Kidney epithelial cell (primary cell): ENCODE measurements around the gene DGKG. TPM values are rescaled to one million over a fixed set of nuclear protein-coding genes. Genes with fewer than 3 reads are reported as not detected.

Source experiments
- DNase-seq: peaks from one replicate; pipeline ENCODE4 v3.0.0-alpha.2; 2010; ENCODE audit warnings: low read depth
- H3K27me3 ChIP-seq: 2 replicates; pipeline ENCODE4 v1.6.0; 2011; ENCODE audit warnings: low read length; ENCODE audit not compliant: control insufficient read depth, insufficient read depth
- H3K36me3 ChIP-seq: 2 replicates; pipeline ENCODE4 v1.5.1; 2011; ENCODE audit warnings: low read length; ENCODE audit not compliant: control insufficient read depth, insufficient read depth
- H3K4me3 ChIP-seq: 2 replicates; pipeline ENCODE4 v1.5.1; 2011; ENCODE audit warnings: low read depth, mild to moderate bottlenecking, control low read depth, low read length
- CTCF ChIP-seq: IDR thresholded peaks from 2 replicates; pipeline ENCODE4 v1.5.1; 2011; ENCODE audit warnings: mild to moderate bottlenecking, moderate library complexity, low read length, control low read depth, inconsistent platforms; ENCODE audit not compliant: insufficient read depth, poor library complexity, severe bottlenecking
- total RNA-seq: library from RNA; depleted of rRNA; stranded (reverse); fragments of >200 nt; gene quantifications from 2 replicates; pipeline ENCODE4 v1.2.3, GENCODE V29; 2015

DGKG gene
- total RNA-seq, 1 donor from 2014 or later: 0.04 TPM

DNA sequence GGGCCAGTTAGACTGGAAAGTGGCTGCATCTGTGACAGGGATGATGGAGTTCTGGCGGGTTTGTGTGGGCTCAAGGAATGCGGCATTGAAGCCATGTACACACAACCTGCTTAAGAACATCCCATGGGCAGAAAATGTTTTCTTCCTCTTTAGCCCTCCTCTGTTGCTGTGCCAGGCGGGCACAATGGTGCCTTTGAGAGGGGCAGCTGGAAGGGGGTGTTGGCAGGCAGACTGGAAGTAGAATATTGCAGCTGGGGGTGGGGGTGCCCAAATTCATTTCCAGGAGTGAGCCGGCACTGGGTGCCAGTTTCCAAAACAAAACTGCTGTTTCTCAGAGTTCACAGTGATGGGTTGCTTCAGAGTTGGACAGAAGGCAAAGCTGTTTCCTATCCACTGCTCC, 161.3 kb downstream of the DGKG start:
- Histone ChIP-seq H3K36me3 (no peaks in the 10 kb centered on the region), H3K4me3 (no peak overlapping the region), H3K27me3 (peaks cover 6% of the 10 kb centered on the region)
- TF ChIP-seq CTCF: no peak
- DNase-seq: no peak

DNA sequence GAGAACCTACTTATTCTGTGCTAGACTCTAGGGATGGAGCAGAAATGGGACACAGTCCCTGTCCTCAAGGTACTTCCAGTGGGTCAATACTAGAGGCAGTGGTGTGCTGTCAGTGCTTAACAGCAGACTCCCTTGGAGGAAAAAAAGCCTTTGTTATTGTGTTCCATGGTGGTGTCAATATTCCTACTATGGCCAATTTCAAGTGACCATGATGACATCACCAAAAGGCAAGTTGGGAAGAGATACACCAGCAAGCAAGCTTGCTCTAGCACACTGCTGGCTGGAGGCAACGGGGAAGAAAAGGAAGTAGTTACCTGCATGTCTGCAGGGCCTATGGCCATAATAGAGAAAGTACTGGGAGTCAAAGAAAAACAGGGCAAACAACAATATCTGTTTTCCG, 163.6 kb downstream of the DGKG start:
- DNase-seq: no peak
- no peak overlapping the region for H3K4me3 ChIP-seq
- no peak for TF ChIP-seq CTCF
- H3K27me3 ChIP-seq: peaks cover 17% of the 10 kb centered on the region
- H3K36me3 ChIP-seq: no peaks in the 10 kb centered on the region

GRCh38 chr3:186194451-186194811, 167.6 kb downstream of the DGKG start:
- TF ChIP-seq CTCF: no peak
- Histone ChIP-seq H3K36me3 (no peaks in the 10 kb centered on the region), H3K27me3 (peaks cover 30% of the 10 kb centered on the region), H3K4me3 (no peak overlapping the region)
- no peak for DNase-seq

GRCh38 chr3:186193534-186194450, 168.2 kb downstream of the DGKG start:
- H3K36me3 ChIP-seq: no peaks in the 10 kb centered on the region

DNA sequence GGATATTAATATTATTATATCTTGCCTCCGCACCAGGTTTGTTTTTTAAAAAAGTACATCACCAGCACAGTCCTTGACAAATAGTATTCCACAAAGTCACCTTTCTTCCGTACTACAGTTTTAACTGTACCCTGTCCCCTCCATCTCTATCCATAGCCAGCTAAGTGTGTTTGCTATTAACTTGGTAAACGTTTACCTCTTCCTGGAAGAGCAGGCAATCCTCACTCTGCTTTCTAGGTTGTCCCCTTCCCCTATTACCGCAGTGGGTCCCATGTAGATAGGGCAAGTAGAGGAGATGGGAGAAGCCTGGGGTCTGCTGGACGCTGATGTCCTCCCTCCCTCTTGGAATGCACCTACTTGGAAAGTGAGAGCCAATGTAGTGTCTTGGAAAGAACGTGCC, 169.2 kb downstream of the DGKG start:
- no peaks in the 10 kb centered on the region for H3K36me3 ChIP-seq
- H3K27me3 ChIP-seq: peaks cover 30% of the 10 kb centered on the region
- no peak overlapping the region for H3K4me3 ChIP-seq
- no peak for DNase-seq
- TF ChIP-seq CTCF: no peak

More at GRCh38 chr3:186193534-186194450, 168.2 kb downstream of the DGKG start:
- Histone ChIP-seq H3K27me3 (peaks cover 30% of the 10 kb centered on the region), H3K4me3 (peak overlapping the region; percentile 22)
- no peak for DNase-seq
- no peak for TF ChIP-seq CTCF

- H3K4me3 ChIP-seq: no peak overlapping the region
- H3K36me3 ChIP-seq: no peaks in the 10 kb centered on the region
- no peak for TF ChIP-seq CTCF
- no peak for DNase-seq
- H3K27me3 ChIP-seq: peaks cover 26% of the 10 kb centered on the region
These were observed 172.5 kb downstream of the DGKG start for GRCh38 chr3:186189492-186189891.
